ENCODE data around the gene DNAJC18.

Gene DNAJC18

GRCh38 chr5:139364466-139364865, 74.9 kb downstream of the DNAJC18 start:
- H3K36me3 Mint-ChIP-seq = peaks cover 2% of the 10 kb centered on the region
- no peak overlapping the region for H3K4me3 Mint-ChIP-seq
- no peaks in the 10 kb centered on the region for H3K27me3 Mint-ChIP-seq
- H3K9me3 Mint-ChIP-seq (ENCODE audit: low read depth) = no peaks in the 10 kb centered on the region
- H3K27ac Mint-ChIP-seq = no peak overlapping the region
- peaks cover 5% of the 10 kb centered on the region for H3K4me1 Mint-ChIP-seq (ENCODE audit: low read depth)

GRCh38 chr5:139363937-139364336, 75.4 kb downstream of the DNAJC18 start:
- no peak overlapping the region for H3K4me3 Mint-ChIP-seq
- H3K4me1 Mint-ChIP-seq (ENCODE audit: low read depth) = peaks cover 6% of the 10 kb centered on the region
- peaks cover 2% of the 10 kb centered on the region for H3K36me3 Mint-ChIP-seq
- H3K27me3 Mint-ChIP-seq = no peaks in the 10 kb centered on the region
- H3K9me3 Mint-ChIP-seq (ENCODE audit: low read depth) = no peaks in the 10 kb centered on the region
- no peak overlapping the region for H3K27ac Mint-ChIP-seq

DNA sequence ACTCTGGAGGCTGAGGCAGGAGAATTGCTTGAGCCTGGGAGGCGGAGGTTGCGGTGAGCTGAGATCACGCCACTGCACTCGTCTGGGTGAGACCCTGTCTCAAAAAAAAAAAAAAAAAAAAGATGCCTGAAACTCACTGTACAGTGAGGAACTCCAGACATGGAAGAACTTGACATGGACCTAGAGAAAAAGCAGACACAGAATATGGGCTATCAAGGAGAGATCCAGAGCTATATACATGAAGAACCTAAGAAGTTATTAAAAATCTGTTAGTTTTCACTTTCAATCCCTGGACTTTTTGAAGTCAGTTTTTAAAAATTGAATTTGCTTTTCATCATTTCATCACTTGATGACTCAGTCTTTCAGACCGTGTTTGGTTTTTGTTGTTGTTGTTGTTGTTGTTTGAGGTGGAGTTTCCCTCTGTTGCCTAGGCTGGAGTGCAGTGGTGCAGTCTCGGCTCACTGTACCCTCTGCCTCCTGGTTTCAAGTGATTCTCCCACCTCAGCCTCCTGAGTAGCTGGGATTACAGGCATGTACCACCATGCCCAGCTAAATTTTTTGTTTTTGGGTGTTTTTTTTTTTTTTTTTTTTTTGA, 77.4 kb downstream of the DNAJC18 start:
- no peaks in the 10 kb centered on the region for H3K36me3 Mint-ChIP-seq
- H3K4me3 Mint-ChIP-seq = no peak overlapping the region
- no peaks in the 10 kb centered on the region for H3K27me3 Mint-ChIP-seq
- no peak overlapping the region for H3K27ac Mint-ChIP-seq
- no peaks in the 10 kb centered on the region for H3K9me3 Mint-ChIP-seq (ENCODE audit: low read depth)
- peaks cover 21% of the 10 kb centered on the region for H3K4me1 Mint-ChIP-seq (ENCODE audit: low read depth)

DNA sequence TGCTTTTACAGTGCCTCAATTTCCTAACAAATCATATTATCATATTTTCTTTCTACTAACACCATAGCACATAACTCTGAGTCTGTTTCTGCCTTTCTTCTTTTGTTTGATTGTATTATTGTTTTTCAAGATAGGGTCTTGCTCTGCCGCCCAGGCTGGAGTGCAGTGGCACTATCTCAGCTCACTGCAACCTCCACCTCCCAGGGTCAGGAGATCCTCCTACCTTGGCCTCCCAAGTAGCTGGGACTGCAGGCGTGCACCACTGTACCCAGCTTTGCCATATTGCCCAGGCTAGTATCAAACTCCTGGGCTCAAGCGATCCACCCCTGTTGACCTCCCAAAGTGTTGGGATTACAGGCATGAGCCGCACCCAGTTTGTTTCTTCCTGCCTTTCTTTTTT, 78.9 kb downstream of the DNAJC18 start:
- Mint-ChIP-seq H3K4me3 (no peak overlapping the region), H3K36me3 (no peaks in the 10 kb centered on the region), H3K4me1 (ENCODE audit: low read depth) (peaks cover 27% of the 10 kb centered on the region), H3K27me3 (no peaks in the 10 kb centered on the region), H3K9me3 (ENCODE audit: low read depth) (no peaks in the 10 kb centered on the region), H3K27ac (no peak overlapping the region)

Data from activated naive CD8-positive, alpha-beta T cell (primary cell).